Measurements from ENCODE around the gene PIGO. TPM values are rescaled to one million over a fixed set of nuclear protein-coding genes. Genes with fewer than 3 reads are reported as not detected.
A peak's percentile ranks its signal among the peaks of the same experiment; 100 is the strongest.

Gene PIGO
- total and polyA plus RNA-seq, 9 of the 15 experiments (the other 6 are each of a cell fraction or from before 2014, with no cell fraction given), result 5.4 to 13.7 (median 9.7) TPM

- TF ChIP-seq, protein P1, sequence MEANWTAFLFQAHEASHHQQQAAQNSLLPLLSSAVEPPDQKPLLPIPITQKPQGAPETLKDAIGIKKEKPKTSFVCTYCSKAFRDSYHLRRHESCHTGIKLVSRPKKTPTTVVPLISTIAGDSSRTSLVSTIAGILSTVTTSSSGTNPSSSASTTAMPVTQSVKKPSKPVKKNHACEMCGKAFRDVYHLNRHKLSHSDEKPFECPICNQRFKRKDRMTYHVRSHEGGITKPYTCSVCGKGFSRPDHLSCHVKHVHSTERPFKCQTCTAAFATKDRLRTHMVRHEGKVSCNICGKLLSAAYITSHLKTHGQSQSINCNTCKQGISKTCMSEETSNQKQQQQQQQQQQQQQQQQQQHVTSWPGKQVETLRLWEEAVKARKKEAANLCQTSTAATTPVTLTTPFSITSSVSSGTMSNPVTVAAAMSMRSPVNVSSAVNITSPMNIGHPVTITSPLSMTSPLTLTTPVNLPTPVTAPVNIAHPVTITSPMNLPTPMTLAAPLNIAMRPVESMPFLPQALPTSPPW (CRISPR knock-in tag; IDR thresholded peaks at IDR 0.05), result peak; percentile 92
- TF ChIP-seq POLR2A (conservative IDR thresholded peaks at IDR 0.05) (peak; percentile 46; the same call in 1 of the 2 replicates), SPI1 (IDR thresholded peaks at IDR 0.05; ENCODE audit: borderline replicate concordance, low read depth, low read length) (no peak), TBP (optimal IDR thresholded peaks at IDR 0.05; ENCODE audit: low read depth, low read length) (no peak), ZFX (CRISPR knock-in tag; IDR thresholded peaks at IDR 0.05) (peak; percentile 39), ATF1 (CRISPR knock-in tag; IDR thresholded peaks at IDR 0.05) (no peak), ATF1 (tag; IDR thresholded peaks at IDR 0.05) (0 out of 2 replicates have a peak, but pooled peaks have one; percentile 12), RB1 (IDR thresholded peaks at IDR 0.05; ENCODE audit: low read depth) (0 out of 2 replicates have a peak, but pooled peaks have one; percentile 16), NKRF (IDR thresholded peaks at IDR 0.05; ENCODE audit: borderline replicate concordance) (no peak), HNRNPK (IDR thresholded peaks at IDR 0.05; ENCODE audit: low read depth, low read length, poor library complexity, severe bottlenecking) (peak; percentile 63), KDM2B (CRISPR knock-in tag; IDR thresholded peaks at IDR 0.05) (no peak), SRF (CRISPR knock-in tag; IDR thresholded peaks at IDR 0.05) (0 out of 4 replicates have a peak, but pooled peaks of 1 of the 2 experiments have one; percentile 28), TAF1 (IDR thresholded peaks at IDR 0.05; ENCODE audit: control insufficient read depth, extremely low read depth, insufficient read depth, low read length, severe bottlenecking) (peak; percentile 29), GTF2A2 (tag; IDR thresholded peaks at IDR 0.05) (no peak), ZNF507 (tag; conservative IDR thresholded peaks at IDR 0.05) (no peak), HDAC1 (IDR thresholded peaks at IDR 0.05) (peak in 1 of 2 experiments; percentile 24; a peak in 1 of 4 replicates), ZNF830 (CRISPR knock-in tag; IDR thresholded peaks at IDR 0.05) (no peak), RBBP5 (IDR thresholded peaks at IDR 0.05; ENCODE audit: borderline replicate concordance, insufficient read depth, low read length, poor library complexity, severe bottlenecking) (no peak)
- TF ChIP-seq, protein P2, sequence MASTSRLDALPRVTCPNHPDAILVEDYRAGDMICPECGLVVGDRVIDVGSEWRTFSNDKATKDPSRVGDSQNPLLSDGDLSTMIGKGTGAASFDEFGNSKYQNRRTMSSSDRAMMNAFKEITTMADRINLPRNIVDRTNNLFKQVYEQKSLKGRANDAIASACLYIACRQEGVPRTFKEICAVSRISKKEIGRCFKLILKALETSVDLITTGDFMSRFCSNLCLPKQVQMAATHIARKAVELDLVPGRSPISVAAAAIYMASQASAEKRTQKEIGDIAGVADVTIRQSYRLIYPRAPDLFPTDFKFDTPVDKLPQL (IDR thresholded peaks at IDR 0.05; ENCODE audit: extremely low read depth, insufficient read length), result no peak
- TF ChIP-seq, protein P3, sequence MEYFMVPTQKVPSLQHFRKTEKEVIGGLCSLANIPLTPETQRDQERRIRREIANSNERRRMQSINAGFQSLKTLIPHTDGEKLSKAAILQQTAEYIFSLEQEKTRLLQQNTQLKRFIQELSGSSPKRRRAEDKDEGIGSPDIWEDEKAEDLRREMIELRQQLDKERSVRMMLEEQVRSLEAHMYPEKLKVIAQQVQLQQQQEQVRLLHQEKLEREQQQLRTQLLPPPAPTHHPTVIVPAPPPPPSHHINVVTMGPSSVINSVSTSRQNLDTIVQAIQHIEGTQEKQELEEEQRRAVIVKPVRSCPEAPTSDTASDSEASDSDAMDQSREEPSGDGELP (CRISPR knock-in tag; IDR thresholded peaks at IDR 0.05; ENCODE audit: borderline replicate concordance), result peak; percentile 89
- TF ChIP-seq, protein P4, sequence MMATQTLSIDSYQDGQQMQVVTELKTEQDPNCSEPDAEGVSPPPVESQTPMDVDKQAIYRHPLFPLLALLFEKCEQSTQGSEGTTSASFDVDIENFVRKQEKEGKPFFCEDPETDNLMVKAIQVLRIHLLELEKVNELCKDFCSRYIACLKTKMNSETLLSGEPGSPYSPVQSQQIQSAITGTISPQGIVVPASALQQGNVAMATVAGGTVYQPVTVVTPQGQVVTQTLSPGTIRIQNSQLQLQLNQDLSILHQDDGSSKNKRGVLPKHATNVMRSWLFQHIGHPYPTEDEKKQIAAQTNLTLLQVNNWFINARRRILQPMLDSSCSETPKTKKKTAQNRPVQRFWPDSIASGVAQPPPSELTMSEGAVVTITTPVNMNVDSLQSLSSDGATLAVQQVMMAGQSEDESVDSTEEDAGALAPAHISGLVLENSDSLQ (IDR thresholded peaks at IDR 0.05), result peak; percentile 37; the same call in 1 of the 2 replicates
These were observed 14.9 kb upstream of the PIGO start (continued) for GRCh38 chr9:35111001-35111933.

Data from K562 (cell line).